ENCODE measurements around the gene PRKAG3. TPM values are rescaled to one million over a fixed set of nuclear protein-coding genes. Genes with fewer than 3 reads are reported as not detected.

PRKAG3 gene
- total RNA-seq, 4 donors from 2014 or later = not detected

DNA sequence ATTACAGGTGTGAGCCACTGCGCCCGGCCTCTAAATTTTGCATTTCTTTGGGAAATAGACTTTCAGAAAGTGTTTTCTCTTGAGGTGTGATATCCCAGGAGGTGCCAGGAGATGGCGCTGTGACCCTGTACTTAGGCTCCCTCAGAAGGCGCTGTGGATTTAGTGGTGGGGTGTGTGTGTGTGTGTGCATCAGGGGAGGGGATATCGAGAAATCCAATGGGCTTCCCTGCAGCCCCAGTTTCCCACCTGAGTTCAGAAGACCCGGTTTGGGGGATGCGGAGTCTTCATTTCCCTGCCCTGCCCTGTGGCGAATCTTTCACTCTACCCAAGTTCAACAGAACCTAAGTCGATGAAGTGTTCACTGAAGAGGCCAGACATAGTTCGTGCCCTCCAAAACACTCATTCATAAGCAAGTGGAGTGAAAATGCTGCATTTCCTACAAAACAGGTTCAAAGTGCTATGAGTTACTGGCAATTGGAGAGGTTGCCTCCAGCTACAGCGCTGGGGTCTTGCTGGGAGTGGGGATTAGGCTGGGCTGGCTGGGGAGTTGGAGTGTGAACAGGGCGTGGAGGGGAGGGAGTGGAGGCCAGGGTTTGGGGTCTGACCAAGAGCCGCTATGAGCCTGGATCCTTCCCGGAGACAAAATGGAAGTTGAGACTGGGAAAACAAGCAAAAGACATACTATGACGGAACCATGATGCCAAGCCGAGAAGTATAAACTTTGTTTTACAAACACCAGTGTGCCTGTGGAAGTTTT is 21.5 kb upstream of the PRKAG3 start:
- TF ChIP-seq, protein P1, sequence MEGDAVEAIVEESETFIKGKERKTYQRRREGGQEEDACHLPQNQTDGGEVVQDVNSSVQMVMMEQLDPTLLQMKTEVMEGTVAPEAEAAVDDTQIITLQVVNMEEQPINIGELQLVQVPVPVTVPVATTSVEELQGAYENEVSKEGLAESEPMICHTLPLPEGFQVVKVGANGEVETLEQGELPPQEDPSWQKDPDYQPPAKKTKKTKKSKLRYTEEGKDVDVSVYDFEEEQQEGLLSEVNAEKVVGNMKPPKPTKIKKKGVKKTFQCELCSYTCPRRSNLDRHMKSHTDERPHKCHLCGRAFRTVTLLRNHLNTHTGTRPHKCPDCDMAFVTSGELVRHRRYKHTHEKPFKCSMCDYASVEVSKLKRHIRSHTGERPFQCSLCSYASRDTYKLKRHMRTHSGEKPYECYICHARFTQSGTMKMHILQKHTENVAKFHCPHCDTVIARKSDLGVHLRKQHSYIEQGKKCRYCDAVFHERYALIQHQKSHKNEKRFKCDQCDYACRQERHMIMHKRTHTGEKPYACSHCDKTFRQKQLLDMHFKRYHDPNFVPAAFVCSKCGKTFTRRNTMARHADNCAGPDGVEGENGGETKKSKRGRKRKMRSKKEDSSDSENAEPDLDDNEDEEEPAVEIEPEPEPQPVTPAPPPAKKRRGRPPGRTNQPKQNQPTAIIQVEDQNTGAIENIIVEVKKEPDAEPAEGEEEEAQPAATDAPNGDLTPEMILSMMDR (IDR thresholded peaks at IDR 0.05; ENCODE audit: low read depth) = no peak

DNA sequence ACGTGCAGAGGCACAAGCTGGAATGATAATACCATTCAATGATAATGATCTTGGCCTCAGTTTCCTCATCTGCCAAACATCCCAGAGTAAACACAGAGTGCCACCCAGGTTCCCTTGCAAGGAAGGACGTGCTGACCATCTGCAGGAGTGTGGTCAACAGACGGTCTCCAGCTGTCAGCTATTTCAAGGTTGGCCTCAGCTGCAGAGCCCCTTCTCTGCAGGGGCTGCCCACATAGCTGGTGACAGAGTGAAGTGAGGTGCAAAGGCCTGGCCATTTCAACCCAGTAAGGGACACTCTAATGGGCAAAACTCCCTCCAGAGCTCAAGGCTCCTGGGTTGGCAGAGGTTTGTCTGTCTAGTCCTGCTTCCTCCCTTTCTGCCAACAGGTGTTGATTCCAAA is 19.7 kb upstream of the PRKAG3 start:
- TF ChIP-seq, protein P1 (IDR thresholded peaks at IDR 0.05; ENCODE audit: low read depth) = no peak

DNA sequence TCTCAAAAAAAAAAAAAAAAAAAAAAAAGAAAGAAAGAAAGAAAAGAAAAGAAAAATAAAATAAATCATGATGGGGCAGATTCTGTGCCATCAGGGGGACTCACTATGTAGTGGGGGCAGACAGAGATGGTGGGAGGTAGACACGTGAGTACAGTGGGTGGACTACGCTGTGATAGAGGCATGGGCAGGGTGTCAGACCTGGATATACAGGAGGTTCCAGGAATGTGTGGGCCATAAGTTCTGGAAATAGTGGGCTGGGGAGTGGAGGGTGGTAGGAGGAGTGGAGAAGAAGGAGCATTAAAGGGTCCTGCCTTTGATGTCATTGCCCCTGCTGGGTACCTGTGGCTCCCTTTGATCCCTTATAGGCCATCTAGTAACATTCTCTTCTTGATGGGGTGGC is 19.2 kb upstream of the PRKAG3 start:
- TF ChIP-seq, protein P1 (IDR thresholded peaks at IDR 0.05; ENCODE audit: low read depth) = no peak

GRCh38 chr2:218849721-218850120 is 18.1 kb upstream of the PRKAG3 start:
- TF ChIP-seq, protein P1 (IDR thresholded peaks at IDR 0.05; ENCODE audit: low read depth) = no peak

- TF ChIP-seq, protein P1 (IDR thresholded peaks at IDR 0.05; ENCODE audit: low read depth) = no peak
Measured at GRCh38 chr2:218839888-218840287, 8.3 kb upstream of the PRKAG3 start.

DNA sequence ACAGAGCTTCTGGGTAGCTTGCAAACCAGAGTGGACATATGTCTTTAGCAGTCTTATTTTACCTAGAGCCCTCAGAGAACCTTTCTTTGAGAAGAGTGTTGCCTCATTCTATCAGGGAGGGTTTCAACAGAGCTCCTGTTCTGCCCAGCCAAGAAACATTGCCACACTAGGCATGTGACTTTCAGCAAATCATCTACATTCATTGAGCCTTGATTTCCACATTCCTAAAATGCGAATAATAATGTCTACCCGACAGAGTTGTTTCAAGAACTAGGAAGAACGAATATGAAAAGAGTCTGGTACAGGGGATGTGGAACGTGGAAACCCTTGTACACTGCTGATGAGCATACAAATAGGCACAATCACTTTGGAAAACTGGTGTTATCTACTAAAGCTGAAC is 7.8 kb upstream of the PRKAG3 start:
- TF ChIP-seq, protein P1 (IDR thresholded peaks at IDR 0.05; ENCODE audit: low read depth) = no peak

DNA sequence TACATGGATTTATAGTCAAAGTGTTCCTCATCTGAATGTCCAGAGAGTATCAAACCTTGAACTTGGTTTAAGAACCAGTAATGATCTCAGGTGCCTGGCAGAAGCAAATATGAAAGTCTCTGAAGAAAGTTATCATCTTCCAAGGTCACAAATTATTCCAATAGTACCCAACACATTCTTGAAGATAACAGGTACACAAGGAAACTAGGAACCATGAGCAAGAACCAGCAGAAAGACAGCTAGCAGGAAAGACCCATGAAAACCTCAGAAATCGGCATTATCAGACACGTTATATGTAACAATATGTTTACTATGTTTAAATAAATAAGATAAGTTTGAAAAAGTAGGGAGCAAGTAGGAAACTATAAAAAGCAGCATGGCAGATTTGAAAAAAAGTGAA is 5.9 kb upstream of the PRKAG3 start:
- TF ChIP-seq, protein P1 (IDR thresholded peaks at IDR 0.05; ENCODE audit: low read depth) = no peak

Measured in subcutaneous adipose tissue (tissue), 4 donors.